ENCODE measurements around the gene SERPINA10.

Gene SERPINA10

GRCh38 chr14:94292872-94293577, at the start of gene SERPINA10:
Gene SERPINA10 (minus strand): TSS chr14:94293268. CDS start chr14:94290593, 2,675 bp downstream.
- H3K4me3 ChIP-seq (ENCODE audit: low read depth, low read length): no peak within 1 kb of the TSS
- DNase-seq (ENCODE audit: low read depth): no peak
- TF ChIP-seq CTCF (IDR thresholded peaks at IDR 0.05; ENCODE audit: insufficient read depth, low read depth, low read length, missing control alignments): no peak

GRCh38 chr14:94342334-94342934, 49.4 kb upstream of the SERPINA10 start:
- DNase-seq (ENCODE audit: low read depth): peak; percentile 23
- no peak overlapping the region for H3K4me3 ChIP-seq (ENCODE audit: low read depth, low read length)
- TF ChIP-seq CTCF (IDR thresholded peaks at IDR 0.05; ENCODE audit: insufficient read depth, low read depth, low read length, missing control alignments): no peak

GRCh38 chr14:94341656-94342333, 48.7 kb upstream of the SERPINA10 start:
- H3K4me3 ChIP-seq (ENCODE audit: low read depth, low read length): no peak overlapping the region
- no peak for DNase-seq (ENCODE audit: low read depth)
- TF ChIP-seq CTCF (IDR thresholded peaks at IDR 0.05; ENCODE audit: insufficient read depth, low read depth, low read length, missing control alignments): no peak

- H3K4me3 ChIP-seq (ENCODE audit: low read depth, low read length): no peak overlapping the region
- no peak for DNase-seq (ENCODE audit: low read depth)
- no peak for TF ChIP-seq CTCF (IDR thresholded peaks at IDR 0.05; ENCODE audit: insufficient read depth, low read depth, low read length, missing control alignments)
Measured at GRCh38 chr14:94340533-94340932, 47.5 kb upstream of the SERPINA10 start.

GRCh38 chr14:94338023-94338422, 45.0 kb upstream of the SERPINA10 start:
- TF ChIP-seq CTCF (IDR thresholded peaks at IDR 0.05; ENCODE audit: insufficient read depth, low read depth, low read length, missing control alignments): no peak
- no peak overlapping the region for H3K4me3 ChIP-seq (ENCODE audit: low read depth, low read length)
- DNase-seq (ENCODE audit: low read depth): no peak

GRCh38 chr14:94337274-94337673, 44.2 kb upstream of the SERPINA10 start:
- no peak for DNase-seq (ENCODE audit: low read depth)
- H3K4me3 ChIP-seq (ENCODE audit: low read depth, low read length): no peak overlapping the region
- TF ChIP-seq CTCF (IDR thresholded peaks at IDR 0.05; ENCODE audit: insufficient read depth, low read depth, low read length, missing control alignments): no peak
